HG03095 (cell line): Measurements from ENCODE around the gene COG5.
"Not testable (repeated sequence)": the region's sequence is repeated elsewhere in the genome, so short reads cannot be mapped to it uniquely, and the experiment has no call there.

ENCODE experiments used
- ATAC-seq: cut with Tn5 transposase; IDR thresholded peaks from one replicate; pipeline ENCODE4 v1.9.1; 2021; ENCODE audit warnings: moderate library complexity; ENCODE audit not compliant: unreplicated experiment

Gene COG5

DNA sequence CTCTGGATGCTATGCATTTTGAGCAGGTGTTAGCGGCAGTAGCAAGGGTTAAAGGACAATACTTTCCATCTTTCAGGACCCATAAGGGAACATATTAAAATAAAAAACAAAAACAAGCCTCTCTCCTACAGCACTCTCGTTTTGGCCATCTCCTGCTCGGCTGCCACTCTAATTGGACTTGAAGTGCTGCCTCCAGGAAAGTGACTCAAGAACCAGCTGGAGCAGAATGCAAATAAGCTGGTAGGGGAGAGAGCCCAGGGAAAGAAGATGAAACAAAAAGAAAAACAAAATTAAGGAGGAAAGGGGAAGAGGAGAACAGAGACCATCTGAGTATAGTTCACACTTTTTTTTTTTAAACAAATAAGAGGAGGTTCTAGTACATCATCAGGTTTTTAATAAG, 329.3 kb downstream of the COG5 start:
- ATAC-seq: no peak

DNA sequence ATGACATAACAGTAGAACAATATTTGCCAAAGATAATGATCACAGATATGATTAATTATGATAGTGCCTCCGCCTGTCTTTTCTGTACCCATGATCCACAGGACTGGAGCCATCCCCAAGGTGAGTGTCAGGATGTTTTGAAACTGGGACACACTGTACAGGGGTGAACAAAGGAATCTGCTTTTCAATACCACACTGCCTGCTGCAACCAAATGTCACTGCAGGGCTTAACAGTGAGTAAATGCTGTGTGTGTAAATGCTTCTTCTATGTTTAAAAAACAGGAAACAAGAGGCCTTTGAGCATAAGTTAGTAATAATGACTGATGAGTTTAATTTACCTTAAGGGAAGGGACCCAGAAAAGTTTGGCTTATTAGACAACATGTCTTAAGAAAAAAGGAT, 329.7 kb downstream of the COG5 start:
- no peak for ATAC-seq

DNA sequence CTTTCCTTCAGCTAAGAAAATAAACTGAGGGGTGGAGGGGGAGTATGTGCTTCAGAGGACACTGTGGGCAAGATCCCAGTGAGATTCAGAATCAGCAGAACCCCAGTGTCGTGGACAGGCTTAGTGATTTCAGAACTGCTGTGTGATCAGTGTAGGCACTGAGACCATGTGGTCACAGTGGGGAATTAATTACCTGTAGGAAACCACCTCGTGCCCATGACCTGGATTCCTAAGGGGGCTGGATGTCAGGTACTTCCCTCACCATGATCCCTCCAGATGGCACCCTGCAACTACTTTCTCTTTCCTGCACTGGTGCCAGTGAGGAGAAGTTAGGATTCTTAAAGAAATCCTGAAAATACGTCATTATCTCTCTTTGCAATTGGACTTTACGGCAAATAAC, 330.5 kb downstream of the COG5 start:
- no peak for ATAC-seq

- ATAC-seq: no peak
Observed at GRCh38 chr7:107232568-107233090, 331.1 kb downstream of the COG5 start.

GRCh38 chr7:107230334-107230733, 333.4 kb downstream of the COG5 start:
- ATAC-seq: no peak

GRCh38 chr7:107228291-107228690, 335.4 kb downstream of the COG5 start:
- no peak for ATAC-seq

DNA sequence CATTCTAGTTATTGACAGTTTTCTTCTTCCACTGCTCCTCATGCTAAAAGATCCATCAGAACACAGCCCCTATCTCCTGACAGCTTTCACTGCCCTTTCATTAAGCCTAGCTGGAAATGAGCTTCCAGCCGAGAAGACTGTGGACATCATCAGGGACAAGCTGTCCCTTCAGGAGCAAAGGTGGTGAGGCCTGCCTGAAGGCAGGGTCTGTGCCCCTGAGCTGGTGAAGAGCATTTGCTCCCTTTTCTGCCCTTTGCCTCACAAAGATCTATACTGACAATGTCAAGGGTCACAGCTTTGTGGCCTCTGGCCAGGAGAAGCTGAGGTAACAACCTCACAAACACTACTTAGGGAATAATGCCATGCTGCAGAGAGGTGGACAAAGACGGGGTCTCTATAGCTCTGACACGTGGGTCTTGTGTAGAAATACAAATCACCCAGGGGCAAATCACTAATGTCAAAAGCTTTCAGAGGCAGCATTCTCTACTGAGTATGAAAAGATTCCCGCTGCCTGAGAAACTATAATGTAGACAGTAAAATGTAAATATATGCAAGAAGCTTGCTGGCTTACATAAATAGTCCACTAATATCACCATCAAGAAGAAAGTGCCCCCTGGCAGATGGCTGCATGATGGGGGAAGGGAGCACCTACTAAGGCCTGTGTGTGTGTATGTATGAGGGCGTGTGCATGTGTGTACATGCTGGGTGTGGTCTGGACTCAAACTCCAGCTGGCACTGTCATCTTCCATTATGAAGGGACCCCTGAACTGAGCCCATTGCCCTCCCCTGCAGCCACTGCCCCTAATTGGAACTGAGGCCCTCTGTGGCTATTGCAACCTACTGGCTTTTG, 339.1 kb downstream of the COG5 start:
- no peak for ATAC-seq

- not testable (repeated sequence) for ATAC-seq
Observed at GRCh38 chr7:107220806-107221205, 342.9 kb downstream of the COG5 start.

GRCh38 chr7:107220356-107220755, 343.4 kb downstream of the COG5 start:
- ATAC-seq: no peak

GRCh38 chr7:107219563-107220244, 344.0 kb downstream of the COG5 start:
- ATAC-seq: no peak

DNA sequence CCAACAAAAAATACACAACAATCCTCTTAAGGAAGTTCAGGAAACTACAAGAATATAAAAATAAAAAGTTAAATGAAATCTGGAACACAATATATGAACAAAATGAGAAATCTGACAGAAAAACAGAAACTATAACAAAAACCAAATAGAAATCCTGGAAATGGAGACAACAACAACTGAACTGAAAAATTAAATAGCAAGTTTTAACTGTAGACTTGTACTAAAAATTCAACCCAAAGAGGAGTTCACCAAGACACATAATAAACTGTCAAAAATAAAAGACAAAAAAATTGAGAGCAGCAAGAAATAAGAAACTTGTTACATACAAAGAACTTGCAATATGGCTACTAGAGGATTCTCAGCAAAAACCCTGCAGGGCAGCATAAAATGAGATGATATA, 349.8 kb downstream of the COG5 start:
- ATAC-seq: no peak

- no peak for ATAC-seq
Observed at GRCh38 chr7:107213193-107213788, 350.4 kb downstream of the COG5 start.

GRCh38 chr7:107212725-107213124, 351.0 kb downstream of the COG5 start:
- ATAC-seq: no peak

DNA sequence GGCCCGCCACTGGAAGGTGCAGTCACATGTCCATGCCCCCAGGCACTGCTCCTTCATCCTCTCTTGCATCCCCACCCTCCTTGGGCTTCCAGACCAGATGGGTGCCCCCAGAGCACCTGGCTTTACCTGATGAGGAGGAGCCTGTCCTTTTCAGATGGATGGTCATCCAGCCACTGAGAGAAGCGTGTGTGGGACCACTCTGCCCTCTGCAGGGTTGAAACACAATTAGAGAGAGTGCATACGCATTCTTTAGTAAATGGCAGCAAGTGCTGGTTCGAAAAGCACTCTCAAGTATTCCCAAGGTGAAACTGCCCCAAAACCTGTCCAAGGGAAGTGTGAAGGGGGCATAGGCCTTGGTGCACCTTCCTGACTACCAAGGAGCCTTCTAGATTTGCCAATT, 353.3 kb downstream of the COG5 start:
- ATAC-seq: no peak

- no peak for ATAC-seq
Observed at GRCh38 chr7:107209565-107209964, 354.2 kb downstream of the COG5 start.

DNA sequence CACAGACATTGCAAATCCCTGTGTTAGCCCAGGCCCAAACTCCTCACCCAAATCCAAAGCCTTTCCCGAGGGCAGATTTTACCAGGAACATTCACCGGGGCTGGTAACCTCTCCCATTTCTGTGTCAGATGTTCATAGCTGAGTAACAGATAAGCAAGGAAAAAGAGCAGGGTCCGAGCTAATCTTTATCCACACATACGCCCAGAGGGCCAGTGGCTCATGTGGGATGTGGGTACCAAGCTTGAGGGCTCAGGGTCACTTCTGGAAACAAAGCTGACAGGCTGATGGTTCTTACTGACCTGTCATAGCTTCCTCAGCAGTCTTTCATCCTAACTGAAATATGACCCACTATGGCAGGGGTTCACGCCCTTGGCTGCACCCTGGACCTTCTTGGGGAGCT, 355.2 kb downstream of the COG5 start:
- no peak for ATAC-seq

DNA sequence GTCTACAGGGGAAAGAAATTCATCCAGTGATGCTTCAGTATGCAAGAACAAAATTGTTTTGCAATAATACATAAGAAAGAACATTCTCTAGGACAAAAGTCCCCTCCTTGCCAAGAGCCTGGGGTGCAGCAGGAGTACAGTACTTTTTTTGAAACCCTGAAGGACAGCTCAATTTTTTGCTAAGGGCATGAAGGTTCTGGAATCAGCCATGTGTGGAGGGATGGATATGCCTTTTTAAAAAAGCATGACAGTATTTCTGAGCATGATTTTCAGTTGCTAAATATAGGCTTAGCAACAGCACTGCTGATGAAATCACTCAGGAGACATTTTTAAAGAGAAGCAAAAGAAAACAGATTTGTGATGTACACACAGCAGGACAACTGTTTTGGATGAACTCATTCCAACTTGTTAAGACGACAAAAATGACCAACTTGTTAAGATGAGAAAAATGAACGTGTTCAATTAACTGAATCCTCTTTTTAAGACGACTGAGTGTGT, 355.6 kb downstream of the COG5 start:
- no peak for ATAC-seq

DNA sequence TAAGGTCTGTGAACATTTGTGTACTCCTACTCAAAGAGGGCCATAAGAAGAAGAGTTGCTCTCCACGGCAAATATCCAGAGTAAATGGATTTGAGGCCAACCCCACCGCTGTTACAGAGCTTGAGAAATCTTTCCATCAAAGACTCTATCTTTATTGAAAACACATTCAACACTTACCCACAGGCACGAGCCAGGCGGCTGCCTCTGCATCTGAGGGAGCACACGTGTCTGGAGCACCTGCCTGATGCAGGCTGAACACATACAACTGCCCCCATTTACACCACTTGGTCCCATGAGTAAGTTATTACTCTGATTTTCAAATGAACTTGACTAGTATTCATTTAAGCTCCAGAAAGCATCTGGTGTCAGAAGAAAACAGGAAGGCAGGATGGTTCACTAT, 356.3 kb downstream of the COG5 start:
- ATAC-seq: no peak

- no peak for ATAC-seq
Observed at GRCh38 chr7:107206706-107207105, 357.0 kb downstream of the COG5 start.

- no peak for ATAC-seq
Observed at GRCh38 chr7:107206136-107206535, 357.6 kb downstream of the COG5 start.

DNA sequence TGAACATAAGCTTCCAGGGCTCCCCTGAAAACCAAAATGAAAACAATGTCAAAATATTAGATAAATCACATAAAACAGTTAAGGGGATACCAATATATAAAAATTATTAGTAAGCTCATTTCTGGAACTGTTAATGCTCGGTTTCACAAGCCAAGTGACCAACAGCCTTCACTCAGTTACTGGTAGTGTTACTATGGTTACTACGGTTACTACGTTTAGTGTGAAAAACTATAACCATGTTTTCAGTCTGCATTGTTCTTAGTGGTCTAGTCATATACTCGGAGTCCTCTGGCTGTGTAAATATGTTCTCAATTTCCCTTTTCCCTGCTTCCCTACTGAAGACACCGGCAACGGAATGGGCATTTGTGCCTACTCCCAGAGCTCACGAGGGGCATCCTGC, 360.1 kb downstream of the COG5 start:
- no peak for ATAC-seq
